HG03095 (cell line): Measurements from ENCODE around the gene TFG.

Source experiments
- ATAC-seq: cut with Tn5 transposase; IDR thresholded peaks from one replicate; pipeline ENCODE4 v1.9.1; 2021; ENCODE audit warnings: moderate library complexity; ENCODE audit not compliant: unreplicated experiment

TFG gene

DNA sequence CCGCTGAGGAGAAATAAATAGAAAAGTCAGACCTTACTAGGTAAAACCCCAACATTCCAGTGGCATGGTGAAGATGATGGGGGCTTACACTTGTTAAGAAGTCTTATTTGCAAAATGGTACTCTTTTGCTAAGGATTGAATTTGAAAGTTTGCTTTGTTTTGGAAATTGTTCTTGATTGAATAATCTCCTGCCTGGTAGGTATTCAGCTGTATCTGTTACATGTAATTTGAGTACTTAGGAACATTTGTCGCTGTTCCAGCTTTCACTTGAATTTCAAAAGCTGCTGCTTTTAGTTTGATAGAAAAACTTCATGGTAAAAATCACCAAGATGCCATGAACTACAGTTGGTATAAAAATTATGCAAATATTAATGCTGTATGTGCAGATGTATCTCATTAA, 44.6 kb downstream of the TFG start:
- no peak for ATAC-seq

DNA sequence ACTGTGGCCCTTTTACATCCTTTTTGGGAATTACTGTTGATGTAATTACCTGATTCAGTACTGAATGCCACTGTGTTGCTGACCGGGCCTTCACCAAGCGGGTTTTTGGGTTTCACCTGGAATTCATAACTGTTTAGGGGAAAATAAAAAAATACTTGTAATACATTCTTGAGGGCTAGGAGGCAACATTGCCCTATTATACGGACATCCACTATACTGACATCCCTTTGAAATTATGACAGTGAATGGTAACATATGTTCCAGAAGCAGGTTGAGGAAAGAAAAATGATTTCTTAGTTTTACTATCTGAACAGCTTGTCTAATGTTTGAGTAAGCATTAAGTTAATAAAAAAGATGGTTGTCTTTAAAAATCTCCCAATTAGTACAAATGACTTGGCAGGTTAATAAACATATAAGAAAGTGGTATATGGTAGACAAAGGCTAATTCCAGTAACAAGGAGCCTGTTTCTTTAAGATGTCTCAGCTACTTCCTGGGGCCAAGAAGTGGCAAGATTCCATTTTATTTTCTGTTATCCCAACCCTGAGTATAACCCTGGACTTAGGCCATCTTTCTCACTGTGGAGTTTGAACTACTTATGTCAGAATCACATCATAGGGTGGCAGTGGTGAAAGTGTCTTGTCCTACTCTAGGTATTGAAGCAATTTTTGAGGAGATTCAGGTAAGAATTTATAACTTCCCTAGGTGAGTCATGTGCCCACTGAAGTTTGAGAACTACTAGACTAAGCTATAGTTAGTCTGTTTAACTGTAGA, 45.5 kb downstream of the TFG start:
- no peak for ATAC-seq

DNA sequence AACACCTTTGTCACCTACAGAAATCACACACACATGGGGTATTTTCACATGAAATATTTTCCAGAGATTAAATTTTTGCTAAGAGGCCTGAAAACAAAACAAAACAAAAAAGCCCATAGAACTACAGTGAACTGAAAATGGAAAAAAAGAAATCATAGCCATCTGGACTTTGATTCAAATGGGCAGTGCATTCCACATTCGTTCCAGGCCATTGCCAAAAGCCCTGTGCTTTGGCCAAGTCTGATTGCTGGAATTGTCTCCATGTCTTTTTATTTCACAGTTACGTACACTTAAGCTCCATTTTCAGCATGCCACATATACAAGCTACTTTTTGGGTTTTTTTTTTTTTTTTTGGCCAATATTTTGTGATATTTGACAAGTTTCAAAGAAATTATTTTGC, 47.1 kb downstream of the TFG start:
- no peak for ATAC-seq

DNA sequence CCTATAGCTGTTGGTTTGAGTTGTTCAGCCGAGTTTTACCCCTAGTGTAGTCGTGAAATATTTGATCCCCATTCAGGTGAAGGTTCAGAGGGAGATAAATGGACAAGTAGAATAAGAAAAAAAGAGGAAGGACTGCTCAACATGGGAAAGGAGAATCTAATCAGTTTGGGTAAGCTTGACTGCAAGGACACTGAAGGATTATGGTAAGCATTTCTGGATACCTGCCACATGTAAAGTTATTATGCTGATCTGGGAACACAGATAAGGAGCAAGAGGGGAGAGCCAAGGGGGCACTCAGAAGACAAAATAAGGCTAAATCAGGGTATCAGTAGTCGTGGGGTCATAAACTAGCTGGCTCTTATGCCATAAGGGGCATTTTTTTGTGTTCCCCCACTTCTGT, 49.9 kb downstream of the TFG start:
- ATAC-seq: no peak

DNA sequence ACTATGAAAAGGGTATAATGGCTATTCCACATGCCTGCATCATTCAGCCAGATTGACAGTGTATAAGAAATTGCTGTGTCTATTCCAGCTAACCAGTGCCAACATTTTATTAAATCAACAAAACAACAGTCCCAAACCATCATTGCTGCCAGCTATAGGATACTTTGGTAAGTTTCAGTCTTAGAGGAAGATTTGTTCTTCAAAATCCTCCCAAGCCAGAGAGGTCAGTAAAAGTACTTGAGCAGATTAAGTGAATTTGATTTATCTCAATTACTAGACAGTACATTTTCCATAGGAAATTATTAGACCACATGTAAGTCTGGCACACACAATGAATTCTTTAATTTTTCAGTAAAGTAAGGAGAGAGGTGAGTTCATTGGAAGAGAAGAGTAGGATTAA, 50.7 kb downstream of the TFG start:
- ATAC-seq: no peak

DNA sequence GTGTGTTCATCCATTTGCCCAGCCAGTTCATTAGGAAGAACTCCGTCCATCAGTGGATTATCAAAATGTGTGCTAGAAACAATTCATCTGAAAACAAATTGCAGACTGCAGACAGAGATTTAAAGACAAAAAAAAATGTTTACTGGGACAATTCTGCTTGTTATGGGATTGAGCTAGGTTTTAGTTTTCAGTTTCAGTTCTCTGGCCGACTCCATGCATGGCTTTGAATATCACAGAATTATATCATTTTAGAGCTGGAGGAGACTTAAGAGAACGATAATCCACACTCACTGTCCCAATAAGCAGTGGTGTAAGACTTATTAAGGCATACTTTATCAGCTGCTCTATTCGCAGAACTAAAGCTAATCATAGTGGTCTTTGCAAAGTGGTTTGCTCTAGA, 51.1 kb downstream of the TFG start:
- no peak for ATAC-seq

DNA sequence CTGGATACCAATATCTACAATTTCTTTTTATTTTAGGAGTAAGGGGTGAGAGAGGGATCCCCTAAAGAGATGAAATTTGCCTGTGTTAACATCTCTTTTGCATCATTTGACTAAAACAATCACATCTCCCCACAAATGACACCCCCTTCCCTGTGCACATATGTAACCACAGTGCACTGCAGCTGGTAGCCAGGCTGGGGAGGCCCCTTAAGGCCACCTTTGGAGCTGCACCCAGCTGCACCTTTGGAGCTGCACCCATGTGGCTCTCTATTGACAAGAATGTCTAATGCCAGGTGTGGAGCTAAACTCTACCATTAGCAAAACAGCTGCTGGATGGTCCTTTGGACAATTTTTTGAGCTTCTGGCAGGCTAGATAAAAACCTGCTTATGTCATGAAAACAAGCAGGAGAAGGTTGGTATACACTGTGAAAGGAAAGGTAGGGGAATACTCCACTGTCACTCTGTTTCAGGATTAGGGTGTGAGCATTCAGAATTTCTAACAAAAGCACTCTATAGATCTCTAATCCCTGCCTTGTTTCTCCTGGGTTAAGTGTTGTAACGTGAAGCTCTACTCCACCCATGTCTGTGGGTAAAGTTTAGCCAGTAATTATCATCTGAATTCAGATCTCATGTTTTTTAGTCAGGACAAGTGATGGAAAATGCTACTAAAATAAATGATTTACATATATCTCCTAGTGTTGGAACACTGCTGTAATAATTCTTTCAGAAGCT, 52.1 kb downstream of the TFG start:
- peak; percentile 81 for ATAC-seq

DNA sequence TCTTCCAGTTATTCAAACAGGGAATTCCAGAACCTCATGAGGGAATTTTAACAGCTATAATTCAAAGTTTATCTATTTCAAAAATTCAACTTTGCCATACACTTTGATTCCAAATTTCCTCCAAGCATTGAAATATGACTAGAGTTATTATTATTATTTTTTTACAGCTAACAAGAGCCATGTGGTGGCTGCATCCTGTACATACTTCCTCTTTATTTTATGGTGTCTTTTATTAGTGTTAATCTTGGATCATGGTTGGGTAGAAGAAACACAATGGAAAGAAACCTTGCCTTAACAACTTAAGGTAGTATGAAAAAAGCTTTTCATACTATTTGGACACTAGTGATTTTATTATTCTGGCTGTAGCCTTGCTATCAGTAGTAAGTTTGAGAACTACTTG, 52.7 kb downstream of the TFG start:
- ATAC-seq: no peak

DNA sequence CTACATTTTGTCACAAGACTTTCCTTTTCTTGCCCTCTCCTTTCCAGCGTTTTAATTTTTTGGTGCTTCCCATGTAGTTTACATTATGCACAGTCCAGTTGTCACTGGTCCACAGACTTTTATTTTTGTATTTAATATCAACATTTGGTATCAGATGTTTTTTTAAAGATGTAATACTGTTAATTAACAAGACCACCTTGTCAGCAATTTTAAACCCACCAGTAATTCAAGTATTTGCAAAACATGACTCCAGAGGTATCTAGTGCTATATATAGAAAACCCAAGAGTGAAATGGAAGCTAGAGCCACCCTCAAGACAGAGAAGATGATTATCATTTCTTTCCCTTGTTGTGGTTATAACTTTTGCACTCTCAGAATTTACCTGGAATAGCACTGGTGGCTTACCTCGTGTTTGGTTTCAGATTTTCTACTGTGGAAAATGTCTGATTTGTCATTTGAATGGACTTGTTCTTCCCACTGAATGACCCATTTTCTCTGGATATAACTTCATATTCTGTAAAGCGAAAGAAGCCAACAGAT, 56.2 kb downstream of the TFG start:
- ATAC-seq: no peak

DNA sequence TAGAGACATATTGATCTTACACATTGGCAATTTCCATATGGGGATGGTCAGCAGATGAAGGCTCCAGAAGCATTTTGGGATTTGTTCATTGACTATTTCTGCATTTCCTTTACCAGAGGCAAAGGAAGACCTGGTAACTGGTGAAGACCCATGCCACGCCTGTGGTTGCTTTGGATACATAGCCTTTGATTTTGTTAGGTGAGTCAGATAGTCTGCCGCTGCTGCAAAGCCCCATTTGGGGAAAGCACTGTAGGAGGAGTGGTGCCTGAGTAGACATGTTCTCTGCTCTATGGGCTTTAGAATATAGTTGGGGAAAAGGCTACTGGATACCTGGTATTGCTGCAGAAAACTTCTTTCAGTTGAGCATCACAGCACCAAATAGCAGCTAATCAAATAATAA, 56.8 kb downstream of the TFG start:
- ATAC-seq: no peak

DNA sequence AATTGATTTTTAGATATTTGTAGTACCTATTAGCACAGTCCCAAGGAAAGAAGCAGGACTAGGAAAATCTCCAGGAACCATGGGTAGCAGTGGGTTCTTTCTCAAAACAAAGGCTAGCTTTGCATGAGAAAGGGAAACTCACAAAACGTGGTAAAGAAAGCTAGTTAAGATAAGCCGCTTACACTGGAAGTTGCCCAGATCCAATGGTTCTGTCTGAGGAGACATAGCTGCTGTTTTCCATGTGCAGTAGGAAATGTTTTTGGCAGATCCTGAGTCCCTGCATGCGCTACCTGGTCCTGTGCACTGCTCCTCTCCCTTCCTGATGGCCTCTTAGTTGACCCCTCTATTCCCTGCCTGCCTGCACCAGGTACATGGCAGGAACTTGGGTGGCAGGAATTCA, 60.4 kb downstream of the TFG start:
- no peak for ATAC-seq

DNA sequence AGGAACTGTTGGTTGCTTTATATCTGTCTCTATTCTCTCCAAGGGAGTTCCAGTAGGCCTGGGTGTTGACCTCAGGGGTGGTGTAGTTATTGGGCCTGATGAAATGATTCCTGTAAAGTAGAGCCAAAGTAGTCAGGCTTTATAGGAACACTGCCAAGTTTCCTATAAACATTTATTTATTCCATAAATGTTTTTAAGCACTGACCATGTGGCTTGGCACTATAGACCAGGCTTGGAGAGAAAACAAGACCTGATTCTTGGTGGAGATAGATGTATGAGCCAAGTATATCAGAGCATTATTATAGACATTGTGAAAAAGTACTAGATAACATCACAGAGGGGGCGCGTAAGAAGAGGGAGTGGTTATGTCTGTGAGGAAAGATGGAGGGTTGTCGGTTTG, 65.9 kb downstream of the TFG start:
- ATAC-seq: no peak

DNA sequence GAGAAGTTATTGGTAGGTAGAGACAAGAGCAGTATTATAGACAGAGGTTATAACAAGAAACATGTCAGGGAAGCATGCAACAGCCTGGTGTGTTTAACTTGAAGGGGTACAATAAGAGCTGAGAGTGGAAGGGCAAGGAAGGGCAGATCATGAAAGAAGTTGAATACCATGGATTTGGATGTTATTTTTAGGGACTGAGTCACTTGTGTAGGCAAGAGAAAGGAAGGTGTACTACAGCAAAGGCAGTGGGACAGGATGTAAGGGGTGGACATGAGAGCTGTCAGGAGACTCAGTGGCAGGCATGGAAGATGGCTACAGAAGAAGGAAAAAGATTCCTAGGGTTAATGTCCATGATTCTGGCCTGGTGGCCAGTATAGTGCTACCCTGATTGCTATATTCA, 66.4 kb downstream of the TFG start:
- no peak for ATAC-seq

DNA sequence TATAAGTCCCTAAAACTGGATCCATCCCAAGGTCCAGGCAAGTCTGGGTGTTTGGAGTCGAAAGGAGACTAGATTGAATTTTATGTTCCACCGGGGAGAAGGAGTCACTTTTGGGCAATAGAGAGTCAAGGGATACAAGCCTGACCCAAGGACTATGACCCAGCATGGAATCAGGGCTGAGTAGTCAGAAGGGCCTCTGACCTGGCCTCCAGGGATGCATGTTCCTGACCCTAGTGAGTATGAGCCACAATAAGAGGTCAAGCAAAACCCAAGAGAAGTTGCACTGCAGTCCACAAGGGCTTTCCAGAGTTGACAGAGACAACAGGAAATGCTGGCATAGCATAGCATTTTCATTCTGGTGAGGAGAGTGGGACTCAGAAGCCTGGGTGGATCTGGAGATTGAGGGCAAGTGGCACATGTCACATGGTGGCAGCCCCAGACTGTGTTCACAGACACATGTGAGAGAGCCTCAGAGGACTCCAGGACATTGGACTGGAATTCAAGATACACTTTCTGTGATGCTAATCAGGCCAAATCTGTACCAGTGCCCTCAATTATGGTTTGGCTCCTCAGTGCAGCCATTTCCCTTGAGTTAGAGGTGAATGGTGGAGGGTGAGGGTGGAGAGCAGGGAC, 66.9 kb downstream of the TFG start:
- no peak for ATAC-seq

DNA sequence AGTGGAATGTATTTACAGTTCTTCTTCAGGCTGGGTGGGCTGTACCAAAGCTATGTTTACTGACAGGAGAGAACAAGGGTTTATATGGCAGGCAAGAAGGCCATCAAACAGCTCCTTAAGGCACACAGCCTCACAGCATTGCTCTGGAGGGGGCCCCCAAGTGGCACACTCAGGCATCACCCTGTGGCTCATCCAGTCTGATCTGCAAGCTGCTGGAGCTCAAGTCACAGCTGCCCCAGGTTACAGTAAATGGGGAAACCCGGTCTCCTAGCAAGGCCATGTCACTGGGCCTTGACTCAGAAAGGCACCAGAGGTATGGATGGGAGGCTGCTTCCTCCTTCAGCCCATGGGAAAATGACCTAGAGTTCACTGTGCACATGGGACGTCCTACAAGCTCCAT, 67.5 kb downstream of the TFG start:
- ATAC-seq: no peak

DNA sequence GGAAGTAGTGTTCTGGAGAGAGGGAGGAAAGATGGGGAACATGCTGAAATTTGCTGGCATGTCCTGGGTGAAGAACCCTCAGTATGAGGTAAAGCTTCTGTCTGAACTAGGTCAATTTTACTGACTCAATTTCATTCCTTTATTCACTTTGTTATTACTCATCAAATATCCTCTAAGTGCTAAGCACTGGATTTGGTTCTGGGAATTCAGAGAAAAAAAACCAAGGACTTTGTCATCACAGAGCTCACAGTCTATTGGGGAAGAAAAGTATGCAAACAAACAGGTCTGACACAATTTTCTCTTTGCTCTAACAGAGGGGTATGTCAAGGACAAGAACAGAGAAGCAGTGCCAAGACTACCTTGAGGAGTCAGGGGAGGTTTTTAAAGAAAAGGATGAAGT, 68.0 kb downstream of the TFG start:
- no peak for ATAC-seq

DNA sequence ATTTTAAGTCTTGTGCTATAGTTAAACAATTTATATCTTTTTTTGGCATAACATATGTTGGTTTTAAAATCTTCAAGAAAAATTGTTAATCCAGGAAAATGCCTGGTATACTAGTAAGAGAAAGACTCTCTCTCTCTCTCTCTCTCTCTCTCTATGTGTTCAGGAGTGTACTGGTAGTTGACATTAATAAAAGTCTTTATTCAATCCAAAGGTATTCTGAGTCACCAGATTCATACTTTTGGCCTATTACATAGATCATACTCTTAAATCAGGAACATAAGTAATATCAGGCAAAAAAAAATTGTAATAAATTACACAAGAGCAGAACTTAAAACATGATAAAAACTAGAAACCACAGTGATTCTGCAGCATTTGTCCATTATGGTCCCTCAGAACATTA, 70.2 kb downstream of the TFG start:
- no peak for ATAC-seq

DNA sequence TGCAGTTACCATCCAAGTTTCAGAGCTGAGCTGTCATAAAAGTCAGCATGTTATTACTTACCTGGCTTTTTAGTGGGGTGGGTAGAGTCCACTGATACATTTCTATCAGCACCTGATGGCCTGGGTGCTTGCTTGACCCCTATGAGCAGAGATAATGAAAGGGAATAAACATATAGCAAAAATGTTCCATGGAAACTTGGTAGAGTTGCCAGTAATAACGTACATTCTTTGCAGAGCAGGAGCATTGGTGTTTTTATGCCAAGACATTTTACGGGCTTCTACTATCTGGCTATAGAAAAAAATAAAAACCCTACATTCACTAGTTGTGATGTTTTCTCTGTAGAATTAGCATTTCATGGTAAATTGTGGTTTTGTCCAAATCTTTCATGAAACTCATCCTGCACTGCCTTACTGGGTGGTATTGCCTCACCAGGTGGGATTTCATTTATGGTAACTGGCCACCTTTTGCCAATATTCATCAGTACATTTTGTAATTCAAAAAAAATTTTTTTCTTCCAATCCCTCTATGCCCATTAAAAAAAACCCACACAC, 70.9 kb downstream of the TFG start:
- no peak for ATAC-seq

DNA sequence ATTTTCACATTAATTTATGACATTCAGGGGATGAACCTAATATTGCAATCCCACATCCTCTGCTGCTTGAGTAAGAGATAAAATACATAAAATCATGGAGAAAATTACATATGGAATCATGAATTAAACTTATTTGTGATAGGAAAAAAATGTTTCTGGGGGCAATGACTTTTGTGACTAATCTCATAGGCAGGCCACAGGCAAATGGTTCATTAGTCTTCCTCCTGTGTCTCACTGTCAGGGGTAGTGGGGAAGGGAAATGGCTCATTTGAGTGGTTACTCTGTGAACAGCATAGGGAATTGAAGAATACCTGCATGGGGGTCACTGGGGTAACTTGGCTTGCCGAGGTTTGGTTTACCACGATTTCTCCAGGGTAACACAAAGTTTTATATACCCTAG, 72.0 kb downstream of the TFG start:
- ATAC-seq: no peak

DNA sequence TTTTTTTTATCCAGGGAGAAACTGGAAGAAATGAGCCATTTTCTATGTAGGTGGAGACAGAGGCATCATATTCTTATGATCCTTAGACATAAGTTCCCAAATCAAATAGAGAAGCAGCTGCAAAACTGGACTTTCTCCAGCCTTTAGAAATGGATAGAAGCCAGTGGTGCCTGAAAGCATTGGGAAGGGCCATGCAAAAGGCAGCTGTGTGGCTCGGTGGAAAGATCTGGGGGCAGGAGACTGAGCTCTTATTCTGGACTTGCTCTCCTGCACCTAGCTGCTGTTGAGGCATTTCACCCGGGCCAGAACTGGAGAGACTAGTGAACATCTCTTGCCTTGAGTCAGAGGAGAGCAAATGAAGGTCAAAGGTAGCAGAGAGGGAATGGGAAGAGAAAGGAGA, 73.1 kb downstream of the TFG start:
- ATAC-seq: no peak

DNA sequence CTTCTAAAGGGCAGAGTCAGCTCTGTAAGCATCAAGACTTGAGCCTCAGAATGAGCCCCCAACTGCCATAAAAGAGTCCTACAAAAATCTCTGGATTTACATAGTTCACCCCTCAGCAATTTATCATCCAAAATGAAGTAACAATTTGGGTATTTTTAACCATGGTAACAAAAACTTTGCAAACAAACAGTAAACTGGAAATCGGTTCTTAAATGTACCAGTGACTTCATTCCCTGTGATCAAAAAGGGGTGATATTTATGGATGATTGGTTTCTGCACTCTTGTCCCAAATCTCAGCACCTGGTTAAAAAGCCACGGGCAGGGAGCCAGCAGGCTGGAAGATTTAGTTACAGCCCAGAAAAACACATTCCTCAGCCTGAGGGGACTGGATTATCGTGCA, 73.6 kb downstream of the TFG start:
- ATAC-seq: no peak

DNA sequence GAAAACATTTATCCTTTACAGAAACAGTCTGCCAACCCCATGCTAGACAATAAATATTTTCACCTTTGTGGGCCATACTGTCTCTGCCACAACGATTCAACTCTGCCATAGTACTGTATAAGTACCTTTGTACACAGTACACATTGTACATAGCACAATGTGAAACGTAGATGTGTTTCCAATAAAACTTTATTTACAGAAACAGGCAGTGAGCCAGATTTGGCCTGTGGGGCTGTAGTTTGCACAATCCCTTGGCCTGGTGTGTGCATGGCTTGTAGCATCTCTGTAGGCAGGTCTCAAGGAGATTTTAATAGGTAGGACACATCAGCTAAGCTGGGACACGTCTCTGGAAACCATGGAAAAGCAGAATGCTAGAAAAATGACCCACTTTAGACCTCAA, 74.3 kb downstream of the TFG start:
- no peak for ATAC-seq
